H1 (cell line): Measurements from ENCODE around the gene FBXO5. TPM values are rescaled to one million over a fixed set of nuclear protein-coding genes. Genes with fewer than 3 reads are reported as not detected.

Experiments used
- CTCF ChIA-PET: fragments of 300-600 bp; sonication (Branson Sonifier 250); formaldehyde crosslinking; loops from one replicate; lab custom pipeline; 2021; ENCODE audit not compliant: partially characterized antibody; lab: Charles Lee
- POLR2A ChIA-PET: fragments of 300-600 bp; sonication (Branson Sonifier 250); formaldehyde crosslinking; loops from one replicate; lab custom pipeline; 2021; ENCODE audit warnings: inconsistent platforms; ENCODE audit not compliant: partially characterized antibody; lab: Charles Lee
- DNase-seq, 2 experiments: peaks; one replicate each; pipeline versions ENCODE4 v3.0.0 to v3.0.0-alpha.2; 2010 to 2022; ENCODE audit warnings: low spot score in 2 of 2, low read depth in 1 of 2, mixed read lengths in 1 of 2
- FAIRE-seq: peaks from 2 replicates; lab custom pipeline; 2011; peaks lifted over from hg19 to GRCh38; lab: Jason Lieb, UNC
- H2AFZ ChIP-seq: 2 replicates; pipeline ENCODE4 v1.8.1; 2012; ENCODE audit warnings: low read length, inconsistent platforms
- H2AK5ac ChIP-seq: 2 replicates; pipeline ENCODE4 v1.6.1; 2013; ENCODE audit warnings: low read depth, low read length
- H2BK120ac ChIP-seq: replicated peaks from 2 replicates; pipeline ENCODE3; 2013; ENCODE audit warnings: low read depth, low read length, inconsistent platforms
- H2BK12ac ChIP-seq: 2 replicates; pipeline ENCODE4 v1.6.1; 2013; ENCODE audit warnings: low read depth, low read length
- H2BK15ac ChIP-seq: 2 replicates; pipeline ENCODE4 v1.6.1; 2013; ENCODE audit warnings: low read length
- H2BK20ac ChIP-seq: 2 replicates; pipeline ENCODE4 v1.6.1; 2013; ENCODE audit warnings: low read length
- H2BK5ac ChIP-seq: 2 replicates; pipeline ENCODE4 v1.6.1; 2013; ENCODE audit warnings: low read depth, low read length
- H3K14ac ChIP-seq: 2 replicates; pipeline ENCODE4 v1.6.1; 2013; ENCODE audit warnings: inconsistent platforms; ENCODE audit not compliant: insufficient read length
- H3K18ac ChIP-seq: 2 replicates; pipeline ENCODE4 v1.6.1; 2013; ENCODE audit warnings: low read length; ENCODE audit errors: extremely low read depth
- H3K23ac ChIP-seq: 2 replicates; pipeline ENCODE4 v1.6.1; 2013; ENCODE audit warnings: inconsistent platforms; ENCODE audit not compliant: insufficient read length
- H3K23me2 ChIP-seq: 2 replicates; pipeline ENCODE4 v1.6.1; 2013; ENCODE audit warnings: low read depth, low read length
- H3K27ac ChIP-seq: 2 replicates; pipeline ENCODE4 v1.6.1; 2011; ENCODE audit warnings: low read depth, low read length, inconsistent platforms
- H3K27me3 ChIP-seq, 4 experiments: replicated peaks in 1 of 4; 1 replicate in 1 of 4; 2 replicates in 3 of 4; pipeline versions ENCODE4 v1.6.1 to v1.8.1; 2011 to 2013; ENCODE audit warnings: low read length in 3 of 4, mild to moderate bottlenecking in 3 of 4, inconsistent platforms in 2 of 4, mixed read lengths in 2 of 4, moderate library complexity in 1 of 4; ENCODE audit not compliant: control insufficient read depth in 3 of 4, insufficient read depth in 3 of 4; ENCODE audit errors: extremely low read depth in 1 of 4
- H3K36me3 ChIP-seq, 4 experiments: 2 replicates each; pipeline versions ENCODE4 v1.6.1 to v1.8.1; 2011 to 2013; ENCODE audit warnings: mild to moderate bottlenecking in 4 of 4, low read length in 3 of 4, moderate library complexity in 2 of 4, control low read depth in 1 of 4, inconsistent platforms in 1 of 4; ENCODE audit not compliant: insufficient read depth in 4 of 4, control insufficient read depth in 2 of 4
- H3K4ac ChIP-seq: replicated peaks from 2 replicates; pipeline ENCODE3; 2013; ENCODE audit warnings: low read length, low read depth, mixed read lengths, inconsistent platforms; ENCODE audit not compliant: insufficient read length
- H3K4me1 ChIP-seq, 4 experiments: replicated peaks in 1 of 4; 1 replicate in 1 of 4; 2 replicates in 3 of 4; pipeline versions ENCODE4 v1.6.1 to v1.8.1; 2011 to 2013; ENCODE audit warnings: low read length in 3 of 4, inconsistent platforms in 2 of 4, mixed read lengths in 1 of 4; ENCODE audit not compliant: insufficient read depth in 4 of 4, control insufficient read depth in 3 of 4
- H3K4me2 ChIP-seq, 2 experiments: 2 replicates each; pipeline versions ENCODE4 v1.6.1 to v1.8.1; 2011 to 2013; ENCODE audit warnings: low read depth in 2 of 2, low read length in 2 of 2, control low read depth in 1 of 2, inconsistent platforms in 1 of 2, mild to moderate bottlenecking in 1 of 2; ENCODE audit not compliant: insufficient read depth in 1 of 2
- H3K4me3 ChIP-seq, 4 experiments: fragments of 200-600, 300-600 bp in 1 of 4; sonication (generic), shearing (Covaris generic), sonication (Bioruptor Twin) in 1 of 4; 2 replicates each; pipeline versions ENCODE4 v1.5.1 to v1.8.1; 2011 to 2016; ENCODE audit warnings: low read length in 4 of 4, low read depth in 3 of 4, control low read depth in 2 of 4, inconsistent platforms in 2 of 4, mild to moderate bottlenecking in 2 of 4, mixed read lengths in 1 of 4, moderate library complexity in 1 of 4; ENCODE audit not compliant: insufficient read depth in 2 of 4; ENCODE audit errors: extremely low read depth in 1 of 4
- H3K56ac ChIP-seq: replicated peaks from 2 replicates; pipeline ENCODE3; 2013; ENCODE audit warnings: low read depth, mild to moderate bottlenecking, mixed read lengths, low read length, inconsistent platforms; ENCODE audit not compliant: insufficient read length
- H3K79me1 ChIP-seq: 2 replicates; pipeline ENCODE4 v1.6.1; 2013; ENCODE audit warnings: low read depth, low read length, control low read depth
- H3K79me2 ChIP-seq, 2 experiments: 2 replicates each; pipeline versions ENCODE4 v1.6.1 to v1.8.1; 2012 to 2013; ENCODE audit warnings: low read length in 2 of 2, mild to moderate bottlenecking in 2 of 2, inconsistent platforms in 1 of 2; ENCODE audit not compliant: insufficient read depth in 2 of 2, control insufficient read depth in 1 of 2
- H3K9ac ChIP-seq, 4 experiments: replicated peaks in 1 of 4; 1 replicate in 1 of 4; 2 replicates in 3 of 4; pipeline versions ENCODE4 v1.6.1 to v1.8.1; 2011 to 2013; ENCODE audit warnings: low read depth in 3 of 4, low read length in 3 of 4, control low read depth in 2 of 4, mild to moderate bottlenecking in 2 of 4, moderate library complexity in 2 of 4, inconsistent platforms in 1 of 4; ENCODE audit errors: extremely low read depth in 1 of 4
- H3K9me3 ChIP-seq, 2 experiments: 2 replicates each; pipeline versions ENCODE4 v1.6.1 to v1.8.1; 2012 to 2013; ENCODE audit warnings: mild to moderate bottlenecking in 2 of 2, moderate library complexity in 2 of 2, control low read depth in 1 of 2, inconsistent platforms in 1 of 2, low read depth in 1 of 2, low read length in 1 of 2, mixed read lengths in 1 of 2; ENCODE audit not compliant: insufficient read depth in 2 of 2
- H4K20me1 ChIP-seq, 2 experiments: replicated peaks in 1 of 2; 2 replicates each; pipeline versions ENCODE3 to v1.8.1; 2011 to 2013; ENCODE audit warnings: inconsistent platforms in 2 of 2, low read length in 2 of 2, mild to moderate bottlenecking in 1 of 2; ENCODE audit not compliant: insufficient read depth in 2 of 2, control insufficient read depth in 1 of 2
- H4K5ac ChIP-seq: 2 replicates; pipeline ENCODE4 v1.6.1; 2013; ENCODE audit warnings: low read length, low read depth, mixed read lengths, inconsistent platforms; ENCODE audit not compliant: insufficient read length
- H4K8ac ChIP-seq: 2 replicates; pipeline ENCODE4 v1.8.0; 2013; ENCODE audit warnings: mild to moderate bottlenecking, moderate library complexity, low read length, inconsistent platforms; ENCODE audit not compliant: insufficient read depth; ENCODE audit errors: extremely low read depth
- H4K91ac ChIP-seq: replicated peaks from 2 replicates; pipeline ENCODE3; 2013; ENCODE audit warnings: low read length, mixed read lengths, inconsistent platforms; ENCODE audit not compliant: insufficient read length
- BRCA1 ChIP-seq: IDR thresholded peaks from 2 replicates; pipeline ENCODE4 v1.6.1; 2012; ENCODE audit warnings: low read depth, low read length, improper control_type of control experiment
- CBX8 ChIP-seq: fragments of 300-800, 300-1000 bp; sonication (generic); IDR thresholded peaks from 2 replicates; pipeline ENCODE4 v1.7.1; 2016; ENCODE audit warnings: low read depth, low read length, borderline replicate concordance
- EGR1 ChIP-seq: IDR thresholded peaks from 2 replicates; pipeline ENCODE4 v1.6.1; 2011; ENCODE audit warnings: low read depth, low read length, borderline replicate concordance
- KDM1A ChIP-seq: fragments of 200-600, 300-600 bp; sonication (generic); IDR thresholded peaks from 2 replicates; pipeline ENCODE4 v1.7.1; 2016; ENCODE audit warnings: mild to moderate bottlenecking, low read length, borderline replicate concordance
- KDM4A ChIP-seq: IDR thresholded peaks from one replicate; pipeline ENCODE4 v1.7.1; 2012; ENCODE audit warnings: low read depth, mild to moderate bottlenecking, moderate library complexity, low read length, inconsistent platforms; ENCODE audit not compliant: severe bottlenecking
- RAD21 ChIP-seq, 2 experiments: IDR thresholded peaks in 1 of 2; conservative IDR thresholded peaks in 1 of 2; 2 replicates each; pipeline ENCODE4 v1.6.1; 2011; ENCODE audit warnings: low read depth in 2 of 2, low read length in 2 of 2, improper control_type of control experiment in 1 of 2, inconsistent platforms in 1 of 2, mild to moderate bottlenecking in 1 of 2, moderate library complexity in 1 of 2
- RNF2 ChIP-seq: fragments of 200-900, 300-1000 bp; sonication (generic); IDR thresholded peaks from 2 replicates; pipeline ENCODE4 v1.7.1; 2016; ENCODE audit warnings: borderline replicate concordance, low read depth, mild to moderate bottlenecking, antibody characterized with exemption, low read length; ENCODE audit not compliant: poor library complexity, severe bottlenecking; ENCODE audit errors: missing control alignments
- SIN3A ChIP-seq, 2 experiments: IDR thresholded peaks in 1 of 2; conservative IDR thresholded peaks in 1 of 2; 2 replicates each; pipeline ENCODE4 v1.6.1; 2011 to 2012; ENCODE audit warnings: low read length in 2 of 2, improper control_type of control experiment in 1 of 2, low read depth in 1 of 2, mild to moderate bottlenecking in 1 of 2
- SRF ChIP-seq: IDR thresholded peaks from 2 replicates; pipeline ENCODE4 v1.6.1; 2011; ENCODE audit warnings: mild to moderate bottlenecking, low read depth, low read length, moderate library complexity
- TBP ChIP-seq: IDR thresholded peaks from 2 replicates; pipeline ENCODE4 v1.6.1; 2011; ENCODE audit warnings: low read depth, low read length, improper control_type of control experiment
- WGBS, 2 experiments: shearing (Covaris generic) in 1 of 2; methylation state at CpG; one replicate each; pipeline versions ENCODE4 v1.1.6 to v1.1.7; 2013 to 2015; ENCODE audit warnings: low lambda C conversion rate in 2 of 2, mixed read lengths in 2 of 2, inconsistent platforms in 1 of 2, low coverage in 1 of 2, missing lambda C conversion rate in 1 of 2; ENCODE audit not compliant: insufficient replicate concordance in 2 of 2, insufficient coverage in 1 of 2, insufficient read length in 1 of 2; ENCODE audit errors: extremely low coverage in 1 of 2, missing lambda C conversion rate in 1 of 2; 5-methylcytosine and 5-hydroxymethylcytosine counted together
- polyA plus RNA-seq, 7 experiments: library from polyadenylated mRNA; depleted of rRNA in 3 of 7; stranded (reverse) in 5 of 7; unstranded in 2 of 7; fragments of >200 nt in 5 of 7; fragments of 200-250 nt in 2 of 7; gene quantifications; 1 replicate in 5 of 7; 2 replicates in 1 of 7; 4 replicates in 1 of 7; pipeline versions ENCODE4 v1.2.1 to v1.2.3, GENCODE V29; 2011 to 2013; ENCODE audit warnings: missing spikeins in 2 of 7, mixed read lengths in 2 of 7
- total RNA-seq: library from RNA; stranded (reverse); fragmentation: NEBNext Ultra II Directional; extraction: Animal tissue kit (Norgen Biotek cat#: 25700); gene quantifications from 2 replicates; pipeline ENCODE4 v1.2.1, GENCODE V29; 2021
- TF ChIP-seq, protein P1 (sequence below), 3 experiments: IDR thresholded peaks; 1 replicate in 2 of 3; 2 replicates in 1 of 3; pipeline versions ENCODE4 v1.5.1 to v1.6.1; 2011; ENCODE audit warnings: low read length in 3 of 3, mild to moderate bottlenecking in 3 of 3, inconsistent platforms in 2 of 3, low read depth in 1 of 3, moderate library complexity in 1 of 3; ENCODE audit not compliant: insufficient read depth in 1 of 3; ENCODE audit errors: control extremely low read depth in 1 of 3

Gene FBXO5
- total and polyA plus RNA-seq, 2 of the 8 experiments (the other 6 are each of a cell fraction or from before 2014, with no cell fraction given), result 13.7 to 55.1 TPM

GRCh38 chr6:153028286-153028685 is 45.4 kb upstream of the FBXO5 start:
- no peak overlapping the region for H4K8ac ChIP-seq
- no peak overlapping the region for H2AFZ ChIP-seq
- H4K91ac ChIP-seq, result no peak overlapping the region
- H3K4ac ChIP-seq, result no peak overlapping the region
- no peaks in the 10 kb centered on the region for H4K20me1 ChIP-seq
- no peak overlapping the region for H3K4me3 ChIP-seq
- H3K79me2 ChIP-seq, result no peaks in the 10 kb centered on the region
- POLR2A ChIA-PET, result no interaction called here
- H2BK15ac ChIP-seq, result no peak overlapping the region
- CTCF ChIA-PET, result interaction anchor here (1.4 to 1.7 kb wide), 2 partner anchors 13 to 31 kb away, joined by 3 to 4 read pairs; no protein-coding TSS in a partner anchor
- H2BK120ac ChIP-seq, result no peak overlapping the region
- H4K5ac ChIP-seq, result no peak overlapping the region
- DNase-seq, result no peak
- H3K14ac ChIP-seq, result no peak overlapping the region
- no peak overlapping the region for H3K4me2 ChIP-seq
- no peak overlapping the region for H2BK5ac ChIP-seq
- WGBS, 2 experiments, result 100% methylated on average over 2 of the region's 2 CpGs; no CpG with 5 or more reads in 1 of the 2 experiments
- H2BK20ac ChIP-seq, result no peak overlapping the region
- H3K56ac ChIP-seq, result no peak overlapping the region
- no peak overlapping the region for H3K27ac ChIP-seq
- H3K36me3 ChIP-seq, result no peaks in the 10 kb centered on the region
- H3K9me3 ChIP-seq, result no peaks in the 10 kb centered on the region
- no peak for FAIRE-seq
- H3K23ac ChIP-seq, result no peak overlapping the region
- no peaks in the 10 kb centered on the region for H3K79me1 ChIP-seq
- H3K9ac ChIP-seq, result no peak overlapping the region
- H3K18ac ChIP-seq, result no peak overlapping the region
- H3K4me1 ChIP-seq, result no peaks in the 10 kb centered on the region
- H3K27me3 ChIP-seq, result no peaks in the 10 kb centered on the region
- no peaks in the 10 kb centered on the region for H3K23me2 ChIP-seq
- no peak overlapping the region for H2BK12ac ChIP-seq
- H2AK5ac ChIP-seq, result no peak overlapping the region
- TF ChIP-seq KDM1A (no peak), TBP (no peak), EGR1 (no peak), CBX8 (no peak), BRCA1 (no peak), RNF2 (no peak), RAD21 (IDR thresholded peaks at IDR 0.05 in 1 of 2, conservative IDR thresholded peaks at IDR 0.05 in 1 of 2; ENCODE audit: low read depth in 2 of 2, low read length in 2 of 2) (no peak), KDM4A (no peak), SRF (no peak), SIN3A (conservative IDR thresholded peaks at IDR 0.05 in 1 of 2, IDR thresholded peaks at IDR 0.05 in 1 of 2; ENCODE audit: low read depth in 1 of 2, low read length in 2 of 2) (no peak)
- TF ChIP-seq, protein P1, sequence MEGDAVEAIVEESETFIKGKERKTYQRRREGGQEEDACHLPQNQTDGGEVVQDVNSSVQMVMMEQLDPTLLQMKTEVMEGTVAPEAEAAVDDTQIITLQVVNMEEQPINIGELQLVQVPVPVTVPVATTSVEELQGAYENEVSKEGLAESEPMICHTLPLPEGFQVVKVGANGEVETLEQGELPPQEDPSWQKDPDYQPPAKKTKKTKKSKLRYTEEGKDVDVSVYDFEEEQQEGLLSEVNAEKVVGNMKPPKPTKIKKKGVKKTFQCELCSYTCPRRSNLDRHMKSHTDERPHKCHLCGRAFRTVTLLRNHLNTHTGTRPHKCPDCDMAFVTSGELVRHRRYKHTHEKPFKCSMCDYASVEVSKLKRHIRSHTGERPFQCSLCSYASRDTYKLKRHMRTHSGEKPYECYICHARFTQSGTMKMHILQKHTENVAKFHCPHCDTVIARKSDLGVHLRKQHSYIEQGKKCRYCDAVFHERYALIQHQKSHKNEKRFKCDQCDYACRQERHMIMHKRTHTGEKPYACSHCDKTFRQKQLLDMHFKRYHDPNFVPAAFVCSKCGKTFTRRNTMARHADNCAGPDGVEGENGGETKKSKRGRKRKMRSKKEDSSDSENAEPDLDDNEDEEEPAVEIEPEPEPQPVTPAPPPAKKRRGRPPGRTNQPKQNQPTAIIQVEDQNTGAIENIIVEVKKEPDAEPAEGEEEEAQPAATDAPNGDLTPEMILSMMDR (IDR thresholded peaks at IDR 0.05; ENCODE audit: control extremely low read depth in 1 of 3, insufficient read depth in 1 of 3, low read depth in 1 of 3, low read length in 3 of 3), result no peak
